PC-9 (cell line): ENCODE data around the gene EGFL8.
"Not testable (repeated sequence)": the region's sequence is repeated elsewhere in the genome, so short reads cannot be mapped to it uniquely, and the experiment has no call there.

Experiments used
- EZH2 ChIP-seq: fragments of 200-600 bp; sonication (generic); IDR thresholded peaks from 2 replicates; pipeline ENCODE4 v1.8.0; 2017; ENCODE audit warnings: antibody characterized with exemption, low read depth
- TF ChIP-seq, protein P1 (sequence below): fragments of 200-600 bp; sonication (generic); conservative IDR thresholded peaks from 2 replicates; pipeline ENCODE4 v1.6.1; 2017; ENCODE audit warnings: mixed run types, antibody characterized with exemption, mild to moderate bottlenecking, moderate library complexity

DNA sequence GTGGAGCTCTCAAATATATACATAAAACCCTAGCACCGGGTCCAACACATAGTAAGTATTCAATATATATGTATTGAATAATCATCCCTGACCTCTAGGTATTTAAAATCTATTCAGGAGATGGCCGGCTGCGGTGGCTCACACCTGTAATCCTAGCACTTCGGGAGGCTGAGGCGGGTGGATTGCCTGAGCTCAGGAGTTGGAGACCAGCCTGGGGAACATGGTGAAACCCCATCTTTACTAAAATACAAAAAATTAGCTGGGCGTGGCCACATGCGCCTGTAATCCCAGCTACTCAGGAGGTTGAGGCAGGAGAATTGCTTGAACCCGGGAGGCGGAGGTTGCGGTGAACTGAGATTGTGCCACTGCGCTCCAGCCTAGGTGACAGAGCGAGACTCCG lies 28.7 kb downstream of the EGFL8 start:
- TF ChIP-seq, protein P1, sequence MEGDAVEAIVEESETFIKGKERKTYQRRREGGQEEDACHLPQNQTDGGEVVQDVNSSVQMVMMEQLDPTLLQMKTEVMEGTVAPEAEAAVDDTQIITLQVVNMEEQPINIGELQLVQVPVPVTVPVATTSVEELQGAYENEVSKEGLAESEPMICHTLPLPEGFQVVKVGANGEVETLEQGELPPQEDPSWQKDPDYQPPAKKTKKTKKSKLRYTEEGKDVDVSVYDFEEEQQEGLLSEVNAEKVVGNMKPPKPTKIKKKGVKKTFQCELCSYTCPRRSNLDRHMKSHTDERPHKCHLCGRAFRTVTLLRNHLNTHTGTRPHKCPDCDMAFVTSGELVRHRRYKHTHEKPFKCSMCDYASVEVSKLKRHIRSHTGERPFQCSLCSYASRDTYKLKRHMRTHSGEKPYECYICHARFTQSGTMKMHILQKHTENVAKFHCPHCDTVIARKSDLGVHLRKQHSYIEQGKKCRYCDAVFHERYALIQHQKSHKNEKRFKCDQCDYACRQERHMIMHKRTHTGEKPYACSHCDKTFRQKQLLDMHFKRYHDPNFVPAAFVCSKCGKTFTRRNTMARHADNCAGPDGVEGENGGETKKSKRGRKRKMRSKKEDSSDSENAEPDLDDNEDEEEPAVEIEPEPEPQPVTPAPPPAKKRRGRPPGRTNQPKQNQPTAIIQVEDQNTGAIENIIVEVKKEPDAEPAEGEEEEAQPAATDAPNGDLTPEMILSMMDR: not testable (repeated sequence)
- not testable (repeated sequence) for TF ChIP-seq EZH2
